GM12801 (cell line): ENCODE results near the gene AEBP1.

Experiments used
- TF ChIP-seq, protein P1 (sequence below): IDR thresholded peaks from one replicate; pipeline ENCODE4 v1.5.1; 2011; ENCODE audit warnings: control low read depth; ENCODE audit not compliant: insufficient read length; ENCODE audit errors: extremely low read depth

The AEBP1 gene

GRCh38 chr7:44060091-44060947, 43.8 kb upstream of the AEBP1 start:
- TF ChIP-seq, protein P1, sequence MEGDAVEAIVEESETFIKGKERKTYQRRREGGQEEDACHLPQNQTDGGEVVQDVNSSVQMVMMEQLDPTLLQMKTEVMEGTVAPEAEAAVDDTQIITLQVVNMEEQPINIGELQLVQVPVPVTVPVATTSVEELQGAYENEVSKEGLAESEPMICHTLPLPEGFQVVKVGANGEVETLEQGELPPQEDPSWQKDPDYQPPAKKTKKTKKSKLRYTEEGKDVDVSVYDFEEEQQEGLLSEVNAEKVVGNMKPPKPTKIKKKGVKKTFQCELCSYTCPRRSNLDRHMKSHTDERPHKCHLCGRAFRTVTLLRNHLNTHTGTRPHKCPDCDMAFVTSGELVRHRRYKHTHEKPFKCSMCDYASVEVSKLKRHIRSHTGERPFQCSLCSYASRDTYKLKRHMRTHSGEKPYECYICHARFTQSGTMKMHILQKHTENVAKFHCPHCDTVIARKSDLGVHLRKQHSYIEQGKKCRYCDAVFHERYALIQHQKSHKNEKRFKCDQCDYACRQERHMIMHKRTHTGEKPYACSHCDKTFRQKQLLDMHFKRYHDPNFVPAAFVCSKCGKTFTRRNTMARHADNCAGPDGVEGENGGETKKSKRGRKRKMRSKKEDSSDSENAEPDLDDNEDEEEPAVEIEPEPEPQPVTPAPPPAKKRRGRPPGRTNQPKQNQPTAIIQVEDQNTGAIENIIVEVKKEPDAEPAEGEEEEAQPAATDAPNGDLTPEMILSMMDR: no peak

GRCh38 chr7:44060948-44061644, 43.0 kb upstream of the AEBP1 start:
- TF ChIP-seq, protein P1: no peak

- TF ChIP-seq, protein P1: no peak
These were observed 42.4 kb upstream of the AEBP1 start for GRCh38 chr7:44061645-44062179.

GRCh38 chr7:44062180-44062902, 41.8 kb upstream of the AEBP1 start:
- TF ChIP-seq, protein P1: no peak

DNA sequence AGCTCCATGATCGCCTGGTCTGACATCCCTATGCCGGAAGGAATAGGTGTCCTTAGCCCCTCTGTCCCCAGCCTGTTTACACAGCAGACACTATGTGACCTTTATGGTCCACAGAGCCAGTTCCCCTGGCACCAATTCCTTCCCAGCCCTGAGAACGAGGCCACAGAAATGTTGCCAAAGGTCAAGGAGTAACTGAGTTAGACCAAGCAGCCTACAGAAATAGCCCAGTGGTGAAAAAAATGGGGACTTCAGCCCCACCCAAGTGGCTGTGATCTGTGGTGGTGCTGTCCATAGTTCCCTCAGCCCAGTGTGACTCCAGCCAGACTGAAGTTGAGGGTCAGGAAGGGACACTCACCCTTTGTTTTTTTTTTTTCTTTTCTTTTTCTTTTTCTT, 41.2 kb upstream of the AEBP1 start:
- TF ChIP-seq, protein P1: no peak

GRCh38 chr7:44063547-44063893, 40.6 kb upstream of the AEBP1 start:
- TF ChIP-seq, protein P1: no peak
